ENCODE data around the gene ACVR1B.

DNA sequence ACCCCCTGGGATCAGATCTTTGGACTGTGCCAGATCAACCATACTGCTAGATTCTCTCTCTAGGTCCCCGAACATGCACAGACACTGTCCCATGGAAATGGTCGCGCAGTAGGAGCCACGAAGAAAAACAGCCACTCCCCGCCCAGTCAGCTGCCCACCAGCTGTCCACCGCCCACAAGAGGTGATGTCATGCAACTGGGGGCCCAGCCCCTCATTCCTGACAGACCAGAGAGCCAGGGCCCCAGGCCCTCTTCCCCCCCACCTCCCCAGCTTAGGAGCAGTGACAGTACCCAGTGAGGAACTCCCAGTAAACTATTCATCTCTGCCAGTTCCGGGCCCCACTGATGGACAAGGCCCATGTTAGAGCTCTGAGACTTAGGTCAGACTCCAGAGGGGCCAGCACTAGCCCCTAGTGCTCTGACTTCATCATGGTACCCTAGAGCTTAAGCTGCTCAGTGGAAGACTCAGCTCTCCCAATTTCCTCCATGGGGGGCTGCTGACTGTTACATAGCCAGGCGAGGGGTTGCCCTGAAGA lies 51.6 kb downstream of the ACVR1B start:
- TF ChIP-seq EZH2 (optimal IDR thresholded peaks at IDR 0.05; ENCODE audit: low read depth, low read length) (no peak), EZH2phosphoT487 (IDR thresholded peaks at IDR 0.05; ENCODE audit: low read length) (no peak)
- TF ChIP-seq, protein P1, sequence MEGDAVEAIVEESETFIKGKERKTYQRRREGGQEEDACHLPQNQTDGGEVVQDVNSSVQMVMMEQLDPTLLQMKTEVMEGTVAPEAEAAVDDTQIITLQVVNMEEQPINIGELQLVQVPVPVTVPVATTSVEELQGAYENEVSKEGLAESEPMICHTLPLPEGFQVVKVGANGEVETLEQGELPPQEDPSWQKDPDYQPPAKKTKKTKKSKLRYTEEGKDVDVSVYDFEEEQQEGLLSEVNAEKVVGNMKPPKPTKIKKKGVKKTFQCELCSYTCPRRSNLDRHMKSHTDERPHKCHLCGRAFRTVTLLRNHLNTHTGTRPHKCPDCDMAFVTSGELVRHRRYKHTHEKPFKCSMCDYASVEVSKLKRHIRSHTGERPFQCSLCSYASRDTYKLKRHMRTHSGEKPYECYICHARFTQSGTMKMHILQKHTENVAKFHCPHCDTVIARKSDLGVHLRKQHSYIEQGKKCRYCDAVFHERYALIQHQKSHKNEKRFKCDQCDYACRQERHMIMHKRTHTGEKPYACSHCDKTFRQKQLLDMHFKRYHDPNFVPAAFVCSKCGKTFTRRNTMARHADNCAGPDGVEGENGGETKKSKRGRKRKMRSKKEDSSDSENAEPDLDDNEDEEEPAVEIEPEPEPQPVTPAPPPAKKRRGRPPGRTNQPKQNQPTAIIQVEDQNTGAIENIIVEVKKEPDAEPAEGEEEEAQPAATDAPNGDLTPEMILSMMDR (IDR thresholded peaks at IDR 0.05; ENCODE audit: low read length) = no peak

Data from MM.1S (cell line).